PFSK-1 (cell line): Measurements from ENCODE around the gene OR8B8. TPM values are rescaled to one million over a fixed set of nuclear protein-coding genes. Genes with fewer than 3 reads are reported as not detected.

ENCODE experiments used
- FOXP2 ChIP-seq: optimal IDR thresholded peaks from 2 replicates; pipeline ENCODE3; 2011; ENCODE audit warnings: borderline replicate concordance, control low read depth, inconsistent platforms; ENCODE audit not compliant: insufficient read depth; ENCODE audit errors: extremely low read length, extremely low read depth
- POLR2AphosphoS5 ChIP-seq: IDR thresholded peaks from 2 replicates; pipeline ENCODE4 v1.6.1; 2012; ENCODE audit warnings: low read depth, mild to moderate bottlenecking, control low read depth, low read length, moderate library complexity
- REST ChIP-seq, 2 experiments: IDR thresholded peaks; 2 replicates each; pipeline versions ENCODE4 v1.6.1 to v1.8.0; 2011 to 2012; ENCODE audit warnings: low read depth in 2 of 2, low read length in 2 of 2, control low read depth in 1 of 2, inconsistent platforms in 1 of 2, mild to moderate bottlenecking in 1 of 2, moderate library complexity in 1 of 2; ENCODE audit not compliant: insufficient read depth in 1 of 2
- SIN3A ChIP-seq: IDR thresholded peaks from 2 replicates; pipeline ENCODE4 v1.6.1; 2012; ENCODE audit warnings: mild to moderate bottlenecking, low read length, moderate library complexity, borderline replicate concordance; ENCODE audit not compliant: insufficient read depth
- TAF1 ChIP-seq: IDR thresholded peaks from 2 replicates; pipeline ENCODE4 v1.6.1; 2012; ENCODE audit warnings: low read length, control low read depth, borderline replicate concordance; ENCODE audit not compliant: insufficient read depth
- polyA plus RNA-seq: library from polyadenylated mRNA; unstranded; fragments of >200 nt; gene quantifications from one replicate; pipeline ENCODE4 v1.2.1, GENCODE V29; 2012; ENCODE audit warnings: low read depth, missing spikeins; ENCODE audit not compliant: insufficient read length

The OR8B8 gene
- not detected for polyA plus RNA-seq

- TF ChIP-seq POLR2AphosphoS5 (no peak), SIN3A (no peak), TAF1 (no peak), FOXP2 (no peak), REST (IDR thresholded peaks at IDR 0.05; ENCODE audit: insufficient read depth in 1 of 2, low read depth in 2 of 2, low read length in 2 of 2) (no peak)
Observed at GRCh38 chr11:124445646-124446150, at the start of gene OR8B8. OR8B8 (minus strand) TSS chr11:124445696; CDS start chr11:124441085, 4,611 bp downstream.

- TF ChIP-seq REST (IDR thresholded peaks at IDR 0.05; ENCODE audit: insufficient read depth in 1 of 2, low read depth in 2 of 2, low read length in 2 of 2) = no peak
- no peak for TF ChIP-seq TAF1
- TF ChIP-seq POLR2AphosphoS5 = no peak
- TF ChIP-seq FOXP2 = no peak
- TF ChIP-seq SIN3A = no peak
Observed at GRCh38 chr11:124493016-124493655, 47.6 kb upstream of the OR8B8 start.

GRCh38 chr11:124483422-124483821 lies 37.9 kb upstream of the OR8B8 start:
- TF ChIP-seq TAF1 = no peak
- no peak for TF ChIP-seq SIN3A
- no peak for TF ChIP-seq REST (IDR thresholded peaks at IDR 0.05; ENCODE audit: insufficient read depth in 1 of 2, low read depth in 2 of 2, low read length in 2 of 2)
- no peak for TF ChIP-seq FOXP2
- no peak for TF ChIP-seq POLR2AphosphoS5

GRCh38 chr11:124482362-124483147 lies 37.1 kb upstream of the OR8B8 start:
- no peak for TF ChIP-seq POLR2AphosphoS5
- TF ChIP-seq REST (IDR thresholded peaks at IDR 0.05; ENCODE audit: insufficient read depth in 1 of 2, low read depth in 2 of 2, low read length in 2 of 2) = no peak
- no peak for TF ChIP-seq SIN3A
- TF ChIP-seq FOXP2 = no peak
- no peak for TF ChIP-seq TAF1
